H1 (cell line): ENCODE results near the gene ATP1B3. TPM values are rescaled to one million over a fixed set of nuclear protein-coding genes. Genes with fewer than 3 reads are reported as not detected.

Source experiments
- CTCF ChIA-PET: fragments of 300-600 bp; sonication (Branson Sonifier 250); formaldehyde crosslinking; loops from one replicate; lab custom pipeline; 2021; ENCODE audit not compliant: partially characterized antibody; lab: Charles Lee
- POLR2A ChIA-PET: fragments of 300-600 bp; sonication (Branson Sonifier 250); formaldehyde crosslinking; loops from one replicate; lab custom pipeline; 2021; ENCODE audit warnings: inconsistent platforms; ENCODE audit not compliant: partially characterized antibody; lab: Charles Lee
- DNase-seq, 2 experiments: peaks; one replicate each; pipeline versions ENCODE4 v3.0.0 to v3.0.0-alpha.2; 2010 to 2022; ENCODE audit warnings: low spot score in 2 of 2, low read depth in 1 of 2, mixed read lengths in 1 of 2
- FAIRE-seq: peaks from 2 replicates; lab custom pipeline; 2011; peaks lifted over from hg19 to GRCh38; lab: Jason Lieb, UNC
- H2AFZ ChIP-seq: 2 replicates; pipeline ENCODE4 v1.8.1; 2012; ENCODE audit warnings: low read length, inconsistent platforms
- H2AK5ac ChIP-seq: 2 replicates; pipeline ENCODE4 v1.6.1; 2013; ENCODE audit warnings: low read depth, low read length
- H2BK120ac ChIP-seq: replicated peaks from 2 replicates; pipeline ENCODE3; 2013; ENCODE audit warnings: low read depth, low read length, inconsistent platforms
- H2BK12ac ChIP-seq: 2 replicates; pipeline ENCODE4 v1.6.1; 2013; ENCODE audit warnings: low read depth, low read length
- H2BK15ac ChIP-seq: 2 replicates; pipeline ENCODE4 v1.6.1; 2013; ENCODE audit warnings: low read length
- H2BK20ac ChIP-seq: 2 replicates; pipeline ENCODE4 v1.6.1; 2013; ENCODE audit warnings: low read length
- H2BK5ac ChIP-seq: 2 replicates; pipeline ENCODE4 v1.6.1; 2013; ENCODE audit warnings: low read depth, low read length
- H3K14ac ChIP-seq: 2 replicates; pipeline ENCODE4 v1.6.1; 2013; ENCODE audit warnings: inconsistent platforms; ENCODE audit not compliant: insufficient read length
- H3K18ac ChIP-seq: 2 replicates; pipeline ENCODE4 v1.6.1; 2013; ENCODE audit warnings: low read length; ENCODE audit errors: extremely low read depth
- H3K23ac ChIP-seq: 2 replicates; pipeline ENCODE4 v1.6.1; 2013; ENCODE audit warnings: inconsistent platforms; ENCODE audit not compliant: insufficient read length
- H3K23me2 ChIP-seq: 2 replicates; pipeline ENCODE4 v1.6.1; 2013; ENCODE audit warnings: low read depth, low read length
- H3K27ac ChIP-seq: 2 replicates; pipeline ENCODE4 v1.6.1; 2011; ENCODE audit warnings: low read depth, low read length, inconsistent platforms
- H3K27me3 ChIP-seq, 4 experiments: replicated peaks in 1 of 4; 1 replicate in 1 of 4; 2 replicates in 3 of 4; pipeline versions ENCODE4 v1.6.1 to v1.8.1; 2011 to 2013; ENCODE audit warnings: low read length in 3 of 4, mild to moderate bottlenecking in 3 of 4, inconsistent platforms in 2 of 4, mixed read lengths in 2 of 4, moderate library complexity in 1 of 4; ENCODE audit not compliant: control insufficient read depth in 3 of 4, insufficient read depth in 3 of 4; ENCODE audit errors: extremely low read depth in 1 of 4
- H3K36me3 ChIP-seq, 4 experiments: 2 replicates each; pipeline versions ENCODE4 v1.6.1 to v1.8.1; 2011 to 2013; ENCODE audit warnings: mild to moderate bottlenecking in 4 of 4, low read length in 3 of 4, moderate library complexity in 2 of 4, control low read depth in 1 of 4, inconsistent platforms in 1 of 4; ENCODE audit not compliant: insufficient read depth in 4 of 4, control insufficient read depth in 2 of 4
- H3K4ac ChIP-seq: replicated peaks from 2 replicates; pipeline ENCODE3; 2013; ENCODE audit warnings: low read length, low read depth, mixed read lengths, inconsistent platforms; ENCODE audit not compliant: insufficient read length
- H3K4me1 ChIP-seq, 4 experiments: replicated peaks in 1 of 4; 1 replicate in 1 of 4; 2 replicates in 3 of 4; pipeline versions ENCODE4 v1.6.1 to v1.8.1; 2011 to 2013; ENCODE audit warnings: low read length in 3 of 4, inconsistent platforms in 2 of 4, mixed read lengths in 1 of 4; ENCODE audit not compliant: insufficient read depth in 4 of 4, control insufficient read depth in 3 of 4
- H3K4me2 ChIP-seq, 2 experiments: 2 replicates each; pipeline versions ENCODE4 v1.6.1 to v1.8.1; 2011 to 2013; ENCODE audit warnings: low read depth in 2 of 2, low read length in 2 of 2, control low read depth in 1 of 2, inconsistent platforms in 1 of 2, mild to moderate bottlenecking in 1 of 2; ENCODE audit not compliant: insufficient read depth in 1 of 2
- H3K4me3 ChIP-seq, 4 experiments: fragments of 200-600, 300-600 bp in 1 of 4; sonication (generic), shearing (Covaris generic), sonication (Bioruptor Twin) in 1 of 4; 2 replicates each; pipeline versions ENCODE4 v1.5.1 to v1.8.1; 2011 to 2016; ENCODE audit warnings: low read length in 4 of 4, low read depth in 3 of 4, control low read depth in 2 of 4, inconsistent platforms in 2 of 4, mild to moderate bottlenecking in 2 of 4, mixed read lengths in 1 of 4, moderate library complexity in 1 of 4; ENCODE audit not compliant: insufficient read depth in 2 of 4; ENCODE audit errors: extremely low read depth in 1 of 4
- H3K56ac ChIP-seq: replicated peaks from 2 replicates; pipeline ENCODE3; 2013; ENCODE audit warnings: low read depth, mild to moderate bottlenecking, mixed read lengths, low read length, inconsistent platforms; ENCODE audit not compliant: insufficient read length
- H3K79me1 ChIP-seq: 2 replicates; pipeline ENCODE4 v1.6.1; 2013; ENCODE audit warnings: low read depth, low read length, control low read depth
- H3K79me2 ChIP-seq, 2 experiments: 2 replicates each; pipeline versions ENCODE4 v1.6.1 to v1.8.1; 2012 to 2013; ENCODE audit warnings: low read length in 2 of 2, mild to moderate bottlenecking in 2 of 2, inconsistent platforms in 1 of 2; ENCODE audit not compliant: insufficient read depth in 2 of 2, control insufficient read depth in 1 of 2
- H3K9ac ChIP-seq, 4 experiments: replicated peaks in 1 of 4; 1 replicate in 1 of 4; 2 replicates in 3 of 4; pipeline versions ENCODE4 v1.6.1 to v1.8.1; 2011 to 2013; ENCODE audit warnings: low read depth in 3 of 4, low read length in 3 of 4, control low read depth in 2 of 4, mild to moderate bottlenecking in 2 of 4, moderate library complexity in 2 of 4, inconsistent platforms in 1 of 4; ENCODE audit errors: extremely low read depth in 1 of 4
- H3K9me3 ChIP-seq, 2 experiments: 2 replicates each; pipeline versions ENCODE4 v1.6.1 to v1.8.1; 2012 to 2013; ENCODE audit warnings: mild to moderate bottlenecking in 2 of 2, moderate library complexity in 2 of 2, control low read depth in 1 of 2, inconsistent platforms in 1 of 2, low read depth in 1 of 2, low read length in 1 of 2, mixed read lengths in 1 of 2; ENCODE audit not compliant: insufficient read depth in 2 of 2
- H4K20me1 ChIP-seq, 2 experiments: replicated peaks in 1 of 2; 2 replicates each; pipeline versions ENCODE3 to v1.8.1; 2011 to 2013; ENCODE audit warnings: inconsistent platforms in 2 of 2, low read length in 2 of 2, mild to moderate bottlenecking in 1 of 2; ENCODE audit not compliant: insufficient read depth in 2 of 2, control insufficient read depth in 1 of 2
- H4K5ac ChIP-seq: 2 replicates; pipeline ENCODE4 v1.6.1; 2013; ENCODE audit warnings: low read length, low read depth, mixed read lengths, inconsistent platforms; ENCODE audit not compliant: insufficient read length
- H4K8ac ChIP-seq: 2 replicates; pipeline ENCODE4 v1.8.0; 2013; ENCODE audit warnings: mild to moderate bottlenecking, moderate library complexity, low read length, inconsistent platforms; ENCODE audit not compliant: insufficient read depth; ENCODE audit errors: extremely low read depth
- H4K91ac ChIP-seq: replicated peaks from 2 replicates; pipeline ENCODE3; 2013; ENCODE audit warnings: low read length, mixed read lengths, inconsistent platforms; ENCODE audit not compliant: insufficient read length
- CTCF ChIP-seq, 3 experiments: IDR thresholded peaks; 1 replicate in 2 of 3; 2 replicates in 1 of 3; pipeline versions ENCODE4 v1.5.1 to v1.6.1; 2011; ENCODE audit warnings: low read length in 3 of 3, mild to moderate bottlenecking in 3 of 3, inconsistent platforms in 2 of 3, low read depth in 1 of 3, moderate library complexity in 1 of 3; ENCODE audit not compliant: insufficient read depth in 1 of 3; ENCODE audit errors: control extremely low read depth in 1 of 3
- FOSL1 ChIP-seq: IDR thresholded peaks from 2 replicates; pipeline ENCODE4 v1.6.1; 2011; ENCODE audit warnings: mild to moderate bottlenecking, low read depth, low read length, moderate library complexity; ENCODE audit not compliant: insufficient read depth
- GTF2F1 ChIP-seq: IDR thresholded peaks from 2 replicates; pipeline ENCODE4 v1.6.1; 2012; ENCODE audit warnings: low read depth, low read length, improper control_type of control experiment, borderline replicate concordance
- HDAC2 ChIP-seq, 2 experiments: fragments of 300-600 bp in 1 of 2; sonication (generic) in 1 of 2; IDR thresholded peaks; 2 replicates each; pipeline ENCODE4 v1.6.1; 2011 to 2012; ENCODE audit warnings: low read depth in 2 of 2, low read length in 2 of 2, mild to moderate bottlenecking in 2 of 2, moderate library complexity in 2 of 2, borderline replicate concordance in 1 of 2, inconsistent platforms in 1 of 2
- KDM1A ChIP-seq: fragments of 200-600, 300-600 bp; sonication (generic); IDR thresholded peaks from 2 replicates; pipeline ENCODE4 v1.7.1; 2016; ENCODE audit warnings: mild to moderate bottlenecking, low read length, borderline replicate concordance
- POU5F1 ChIP-seq: IDR thresholded peaks from 2 replicates; pipeline ENCODE4 v1.6.1; 2011; ENCODE audit warnings: low read depth, mild to moderate bottlenecking, low read length, moderate library complexity
- RNF2 ChIP-seq: fragments of 200-900, 300-1000 bp; sonication (generic); IDR thresholded peaks from 2 replicates; pipeline ENCODE4 v1.7.1; 2016; ENCODE audit warnings: borderline replicate concordance, low read depth, mild to moderate bottlenecking, antibody characterized with exemption, low read length; ENCODE audit not compliant: poor library complexity, severe bottlenecking; ENCODE audit errors: missing control alignments
- SP2 ChIP-seq: IDR thresholded peaks from 2 replicates; pipeline ENCODE4 v1.6.1; 2012; ENCODE audit warnings: mild to moderate bottlenecking, low read length, inconsistent platforms
- TBP ChIP-seq: IDR thresholded peaks from 2 replicates; pipeline ENCODE4 v1.6.1; 2011; ENCODE audit warnings: low read depth, low read length, improper control_type of control experiment
- TCF12 ChIP-seq: IDR thresholded peaks from 2 replicates; pipeline ENCODE4 v1.6.1; 2011; ENCODE audit warnings: low read depth, mild to moderate bottlenecking, low read length
- ZNF274 ChIP-seq: IDR thresholded peaks from 2 replicates; pipeline ENCODE4 v1.7.0; 2012; ENCODE audit warnings: low read length, borderline replicate concordance; ENCODE audit errors: extremely low read depth
- WGBS, 2 experiments: shearing (Covaris generic) in 1 of 2; methylation state at CpG; one replicate each; pipeline versions ENCODE4 v1.1.6 to v1.1.7; 2013 to 2015; ENCODE audit warnings: low lambda C conversion rate in 2 of 2, mixed read lengths in 2 of 2, inconsistent platforms in 1 of 2, low coverage in 1 of 2, missing lambda C conversion rate in 1 of 2; ENCODE audit not compliant: insufficient replicate concordance in 2 of 2, insufficient coverage in 1 of 2, insufficient read length in 1 of 2; ENCODE audit errors: extremely low coverage in 1 of 2, missing lambda C conversion rate in 1 of 2; 5-methylcytosine and 5-hydroxymethylcytosine counted together
- polyA plus RNA-seq, 7 experiments: library from polyadenylated mRNA; depleted of rRNA in 3 of 7; stranded (reverse) in 5 of 7; unstranded in 2 of 7; fragments of >200 nt in 5 of 7; fragments of 200-250 nt in 2 of 7; gene quantifications; 1 replicate in 5 of 7; 2 replicates in 1 of 7; 4 replicates in 1 of 7; pipeline versions ENCODE4 v1.2.1 to v1.2.3, GENCODE V29; 2011 to 2013; ENCODE audit warnings: missing spikeins in 2 of 7, mixed read lengths in 2 of 7
- total RNA-seq: library from RNA; stranded (reverse); fragmentation: NEBNext Ultra II Directional; extraction: Animal tissue kit (Norgen Biotek cat#: 25700); gene quantifications from 2 replicates; pipeline ENCODE4 v1.2.1, GENCODE V29; 2021

ATP1B3 gene
- total and polyA plus RNA-seq, 2 of the 8 experiments (the other 6 are each of a cell fraction or from before 2014, with no cell fraction given), result 233 to 342 TPM

GRCh38 chr3:141941093-141941492, 64.7 kb downstream of the ATP1B3 start:
- no peak overlapping the region for H3K23ac ChIP-seq
- no peak overlapping the region for H2AK5ac ChIP-seq
- no peak overlapping the region for H3K4me2 ChIP-seq
- no peak overlapping the region for H3K4me3 ChIP-seq
- H4K20me1 ChIP-seq, result peaks cover 0 to 2% of the 10 kb centered on the region in 2 experiments
- no peaks in the 10 kb centered on the region for H3K36me3 ChIP-seq
- H3K79me1 ChIP-seq, result no peaks in the 10 kb centered on the region; the same call in 1 of the 2 replicates
- H3K23me2 ChIP-seq, result no peaks in the 10 kb centered on the region
- DNase-seq, result no peak
- no peak overlapping the region for H2BK120ac ChIP-seq
- no peak overlapping the region for H2BK15ac ChIP-seq
- no peak overlapping the region for H3K27ac ChIP-seq
- TF ChIP-seq SP2 (no peak), FOSL1 (no peak), CTCF (IDR thresholded peaks at IDR 0.05; ENCODE audit: control extremely low read depth in 1 of 3, insufficient read depth in 1 of 3, low read depth in 1 of 3, low read length in 3 of 3) (no peak), KDM1A (no peak), RNF2 (no peak), GTF2F1 (no peak), TCF12 (no peak), HDAC2 (IDR thresholded peaks at IDR 0.05; ENCODE audit: borderline replicate concordance in 1 of 2, low read depth in 2 of 2, low read length in 2 of 2) (no peak), ZNF274 (no peak), TBP (no peak), POU5F1 (no peak)
- TF ChIP-seq, all 59 proteins: peak for 0
- Histone ChIP-seq H3K18ac (no peak overlapping the region), H4K5ac (no peak overlapping the region), H3K27me3 (no peaks in the 10 kb centered on the region), H4K8ac (no peak overlapping the region), H2AFZ (no peak overlapping the region), H3K56ac (no peak overlapping the region), H3K9me3 (no peaks in the 10 kb centered on the region), H3K4ac (no peak overlapping the region), H3K79me2 (no peaks in the 10 kb centered on the region), H2BK12ac (no peak overlapping the region), H3K9ac (no peak overlapping the region), H4K91ac (no peak overlapping the region), H2BK20ac (no peak overlapping the region), H3K4me1 (peaks cover 0 to 4% (median 0%) of the 10 kb centered on the region in 4 experiments; a peak in 1 of 7 replicates), H3K14ac (no peak overlapping the region), H2BK5ac (no peak overlapping the region)
- POLR2A ChIA-PET, result interaction anchor here (0.7 kb wide), 1 partner anchor 226 kb away, joined by 3 read pairs; no protein-coding TSS in a partner anchor
- no peak for FAIRE-seq
- CTCF ChIA-PET, result interaction anchor here (0.7 to 1.6 kb wide), 7 partner anchors 14 to 338 kb away, joined by 3 to 5 read pairs (median 4); partner anchors contain the start of gene RNF7
- WGBS, 2 experiments, result 91% methylated on average over 8 of the region's 8 CpGs; no CpG with 5 or more reads in 1 of the 2 experiments
